Stimulated activated CD4-positive, alpha-beta T cell treated with anti-CD3 and anti-CD28 coated beads, Interleukin-2, amount 100 ng/mL, for 4 hours (primary cell): ENCODE measurements around the gene LASP1.
"Not testable (repeated sequence)": the region's sequence is repeated elsewhere in the genome, so short reads cannot be mapped to it uniquely, and the experiment has no call there.

Experiments
- DNase-seq: peaks from one replicate; pipeline ENCODE4 v3.0.0-alpha.2; 2020; ENCODE audit warnings: low read depth

The LASP1 gene

DNA sequence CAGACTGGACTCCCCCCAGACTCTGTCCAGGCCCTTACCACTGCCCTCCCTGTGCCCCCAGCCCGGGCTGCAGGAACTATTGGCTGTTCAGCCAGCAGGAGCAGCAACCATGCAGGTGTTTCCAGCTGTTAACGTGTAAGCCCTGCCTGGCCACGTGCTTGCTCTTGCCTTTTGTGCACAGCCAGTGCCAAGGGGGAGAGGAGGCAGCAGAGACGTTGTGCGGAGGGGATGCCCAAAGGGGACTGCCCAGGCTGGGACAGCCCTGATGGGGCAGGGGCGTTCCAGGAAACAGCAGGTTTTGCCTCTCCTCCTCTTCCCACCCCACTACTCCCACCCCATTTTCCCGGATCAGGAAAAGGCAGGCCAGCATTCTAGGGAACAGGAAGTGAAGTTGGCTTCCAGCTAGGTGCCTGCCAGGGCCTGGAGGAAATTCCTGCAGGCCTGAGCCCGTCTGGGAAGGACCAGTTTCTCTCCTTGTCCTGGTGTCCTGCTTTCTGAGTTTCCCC lies 38.9 kb downstream of the LASP1 start:
- no peak for DNase-seq

DNA sequence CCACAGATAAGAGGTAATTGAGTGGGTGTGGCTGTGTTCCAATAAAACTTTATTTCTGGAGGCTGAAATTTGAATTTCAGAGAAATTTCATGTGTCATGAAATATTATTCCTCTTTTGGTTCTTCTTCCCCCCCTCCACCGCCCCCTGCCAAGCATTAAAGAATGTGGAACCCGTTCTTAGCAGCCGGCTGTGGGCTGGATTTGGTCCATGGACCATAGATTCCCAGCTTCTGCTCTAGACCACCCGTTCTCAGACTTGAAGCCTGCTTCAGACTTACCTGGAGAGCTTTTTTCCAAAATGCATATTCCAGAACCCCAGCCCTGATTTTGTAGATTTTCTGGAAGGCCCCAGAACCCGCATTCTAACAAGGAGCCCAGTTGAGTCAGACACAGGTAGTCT lies 40.5 kb downstream of the LASP1 start:
- no peak for DNase-seq

DNA sequence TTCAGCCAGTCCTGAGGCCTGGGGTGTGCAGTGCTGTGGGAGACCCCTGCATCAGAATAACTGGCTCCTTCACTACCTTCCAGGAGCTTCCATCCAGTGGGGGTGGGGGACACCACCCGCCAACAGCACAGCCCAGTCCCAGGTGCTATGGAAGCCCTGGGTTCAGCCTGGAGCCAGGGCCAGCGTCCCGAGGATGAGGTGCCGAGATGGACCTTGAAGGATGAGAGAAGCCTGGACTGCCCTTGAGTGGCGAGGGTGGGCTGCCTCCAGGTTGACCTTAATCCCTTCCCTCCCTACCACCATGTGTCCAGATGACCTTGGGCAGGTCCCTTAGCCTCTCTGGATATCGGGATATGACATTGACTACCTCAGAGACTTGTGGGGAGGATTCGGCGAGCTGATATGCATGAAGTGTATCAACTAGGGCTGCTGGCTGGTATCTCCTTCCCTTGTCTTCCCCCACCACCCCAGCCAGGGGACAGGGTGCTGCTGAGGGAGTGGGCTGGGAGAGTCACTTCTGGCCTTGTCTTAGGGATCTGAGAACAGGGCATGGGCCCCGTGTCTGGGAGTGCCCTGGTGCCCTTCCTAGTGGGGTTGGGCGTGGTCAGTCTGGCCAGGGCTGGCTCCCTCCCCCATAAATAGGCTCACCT lies 41.3 kb downstream of the LASP1 start:
- DNase-seq: no peak

DNA sequence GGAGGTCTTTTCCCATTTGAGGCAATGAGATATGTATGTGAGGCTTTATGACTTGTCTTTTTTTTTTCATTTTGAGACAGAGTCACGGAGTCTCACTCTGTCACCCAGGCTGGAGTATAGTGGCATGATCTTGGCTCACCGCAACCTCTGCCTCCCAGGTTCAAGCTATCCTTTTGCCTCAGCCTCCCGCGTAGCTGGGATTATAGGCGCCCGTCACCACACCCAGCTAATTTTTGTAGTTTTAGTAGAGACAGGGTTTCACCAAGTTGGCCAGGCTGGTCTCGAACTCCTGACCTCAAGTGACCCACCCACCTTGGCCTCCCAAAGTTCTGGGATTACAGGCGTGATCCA lies 41.8 kb downstream of the LASP1 start:
- DNase-seq: not testable (repeated sequence)

DNA sequence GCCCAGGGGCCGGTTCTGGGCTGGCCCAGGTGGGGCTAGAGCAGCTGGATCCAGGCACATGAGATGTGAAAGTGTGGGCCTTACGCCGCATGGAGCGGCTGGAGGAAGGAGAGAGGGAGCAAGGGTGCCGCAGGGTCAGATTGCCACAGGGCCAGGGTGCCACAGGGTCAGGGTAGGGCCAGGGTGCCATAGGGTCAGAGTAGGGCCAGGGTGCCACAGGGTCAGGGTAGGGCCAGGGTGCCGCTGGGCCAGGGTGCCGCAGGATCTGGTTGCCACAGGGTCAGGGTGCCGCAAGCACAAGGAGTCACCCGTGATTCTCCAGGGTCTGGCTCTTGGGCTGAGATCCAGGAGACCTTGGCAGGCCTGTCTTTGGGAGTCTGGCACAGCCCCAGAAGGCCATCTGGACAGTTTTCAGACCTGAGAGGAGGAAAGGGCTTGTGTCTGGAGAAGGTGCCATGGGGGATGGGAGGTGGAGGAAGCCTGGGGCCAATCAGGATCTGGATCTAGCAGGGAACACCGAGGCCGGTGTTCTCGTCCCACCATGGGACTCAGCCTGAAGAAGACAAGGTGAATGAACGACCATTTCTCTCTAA lies 42.5 kb downstream of the LASP1 start:
- no peak for DNase-seq

DNA sequence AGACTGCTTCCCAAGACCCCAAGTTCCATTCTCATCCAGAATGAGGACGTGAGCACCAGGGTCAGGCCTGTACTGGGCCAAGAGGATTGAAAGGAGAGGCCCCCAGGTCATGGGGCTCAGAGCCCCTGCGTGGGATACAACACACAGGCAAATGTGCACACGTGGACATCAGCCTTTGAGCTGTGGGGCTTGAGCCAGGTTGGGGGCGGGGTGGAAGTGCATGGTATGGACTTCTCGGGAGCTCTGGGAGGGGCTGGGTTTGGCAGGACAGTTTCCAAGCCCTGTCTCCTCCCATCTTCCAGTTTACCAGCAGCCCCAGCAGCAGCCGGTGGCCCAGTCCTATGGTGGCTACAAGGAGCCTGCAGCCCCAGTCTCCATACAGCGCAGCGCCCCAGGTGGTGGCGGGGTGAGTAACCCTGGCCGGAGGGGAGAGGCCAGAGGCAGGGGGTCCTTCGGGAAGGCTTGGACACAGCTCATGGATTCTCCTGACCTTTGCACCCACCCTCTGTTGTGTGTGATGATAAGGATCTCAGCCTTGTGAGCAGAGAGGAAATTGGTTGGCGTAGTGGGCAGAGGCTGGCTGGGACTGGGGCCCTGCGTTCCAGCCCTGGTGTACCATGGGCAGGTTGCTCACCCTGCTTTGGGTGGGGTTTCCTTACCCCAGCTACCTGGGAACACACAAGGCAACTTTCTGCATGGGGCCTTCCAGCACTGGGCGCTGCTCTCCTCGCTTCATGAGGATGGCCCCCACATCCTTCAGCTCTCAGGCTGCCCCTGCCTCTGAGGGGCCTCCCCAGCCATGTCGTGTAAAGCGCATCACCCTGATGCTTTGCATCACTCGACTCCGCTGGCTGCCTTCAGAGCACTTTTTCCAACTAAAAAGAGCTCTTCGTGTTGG lies 45.1 kb downstream of the LASP1 start:
- no peak for DNase-seq

DNA sequence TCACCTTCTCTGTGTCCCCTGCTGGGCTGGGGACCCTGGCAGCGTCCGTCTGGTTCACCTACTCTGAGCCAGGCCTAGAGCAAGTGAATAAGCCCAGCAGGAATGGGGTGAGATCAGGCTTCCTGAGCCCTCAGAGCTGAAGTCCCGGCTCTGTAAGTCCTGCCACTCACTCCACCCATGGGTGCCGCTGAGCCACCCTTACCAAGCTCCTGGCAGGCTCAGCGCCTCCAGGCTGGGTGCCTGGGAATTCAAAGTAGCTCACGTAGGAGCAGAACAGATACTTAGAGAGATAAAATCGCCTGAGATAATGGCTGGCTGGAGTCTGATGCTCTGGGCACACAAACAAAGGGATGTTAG lies 45.8 kb downstream of the LASP1 start:
- no peak for DNase-seq

DNA sequence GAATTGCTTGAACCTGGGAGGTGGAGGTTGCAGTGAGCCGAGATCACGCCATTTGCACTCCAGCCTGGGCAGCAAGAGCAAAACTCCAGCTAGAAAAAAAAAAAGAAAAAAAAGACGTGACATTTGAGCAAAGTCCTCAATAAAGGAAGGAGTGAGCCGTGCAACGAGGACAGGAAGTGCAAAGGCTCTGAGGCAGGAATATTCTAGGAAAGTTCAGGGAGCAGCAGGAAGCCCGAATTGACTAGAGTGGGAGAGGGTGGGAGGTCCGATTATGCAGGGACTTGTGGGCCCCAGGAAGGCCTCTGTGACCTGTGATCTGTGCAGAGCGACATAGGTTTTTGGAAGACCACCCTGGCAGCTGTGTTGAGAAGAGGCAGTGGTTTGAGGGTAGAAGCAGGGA lies 46.9 kb downstream of the LASP1 start:
- DNase-seq: no peak

DNA sequence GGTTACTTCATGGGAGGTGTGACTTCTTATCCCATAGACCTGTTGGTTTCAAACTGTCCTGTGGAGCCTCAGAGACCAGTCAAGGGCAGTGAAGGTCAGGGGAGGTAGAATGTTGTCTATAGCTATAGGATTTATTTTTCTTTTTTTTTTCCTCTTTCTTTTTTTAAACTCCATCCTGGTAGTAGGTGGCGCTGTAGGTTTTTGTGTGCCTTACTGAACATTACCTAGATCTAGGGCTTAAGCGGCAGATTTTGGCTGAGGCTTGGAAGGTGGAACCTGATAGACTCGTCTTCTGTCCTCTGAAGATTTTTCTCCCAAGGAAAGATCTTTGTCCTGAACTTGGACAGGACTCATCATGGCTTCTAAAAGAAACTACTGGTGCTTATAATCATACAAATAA lies 47.4 kb downstream of the LASP1 start:
- no peak for DNase-seq

DNA sequence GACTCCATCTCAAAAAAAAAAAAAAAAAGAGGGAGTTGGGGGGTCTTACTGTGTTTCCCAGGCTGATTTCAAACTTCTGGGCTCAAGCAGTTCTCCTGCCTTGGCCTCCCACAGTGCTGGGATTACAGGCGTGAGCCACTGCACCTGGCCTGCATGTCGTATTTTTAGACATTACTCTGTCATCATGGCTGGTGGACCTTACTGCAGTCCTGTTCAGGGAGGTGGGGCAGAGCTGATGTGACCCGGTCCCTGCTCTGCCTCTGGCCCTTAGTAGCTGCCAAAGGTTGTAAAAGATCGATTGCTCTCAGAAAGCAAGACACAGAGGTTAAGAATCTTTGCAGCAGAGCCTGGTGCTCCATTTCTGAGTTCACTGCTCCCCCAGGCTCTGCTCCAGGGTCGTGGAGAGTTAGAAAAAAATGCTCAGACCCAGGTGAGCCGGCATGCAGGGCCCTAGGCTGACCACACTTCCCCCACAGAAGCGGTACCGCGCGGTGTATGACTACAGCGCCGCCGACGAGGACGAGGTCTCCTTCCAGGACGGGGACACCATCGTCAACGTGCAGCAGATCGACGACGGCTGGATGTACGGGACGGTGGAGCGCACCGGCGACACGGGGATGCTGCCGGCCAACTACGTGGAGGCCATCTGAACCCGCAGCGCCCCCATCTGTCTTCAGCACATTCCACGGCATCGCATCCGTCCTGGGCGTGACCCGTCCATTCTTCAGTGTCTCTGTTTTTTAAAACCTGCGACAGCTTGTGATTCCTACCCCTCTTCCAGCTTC lies 48.5 kb downstream of the LASP1 start:
- no peak for DNase-seq

DNA sequence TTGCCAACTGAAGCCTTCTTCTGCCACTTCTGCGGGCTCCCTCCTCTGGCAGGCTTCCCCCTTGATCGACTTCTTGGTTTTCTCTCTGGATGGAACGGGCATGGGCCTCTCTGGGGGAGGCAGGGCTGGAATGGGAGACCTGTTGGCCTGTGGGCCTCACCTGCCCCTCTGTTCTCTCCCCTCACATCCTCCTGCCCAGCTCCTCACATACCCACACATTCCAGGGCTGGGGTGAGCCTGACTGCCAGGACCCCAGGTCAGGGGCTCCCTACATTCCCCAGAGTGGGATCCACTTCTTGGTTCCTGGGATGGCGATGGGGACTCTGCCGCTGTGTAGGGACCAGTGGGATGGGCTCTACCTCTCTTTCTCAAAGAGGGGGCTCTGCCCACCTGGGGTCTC lies 49.1 kb downstream of the LASP1 start:
- DNase-seq: no peak

DNA sequence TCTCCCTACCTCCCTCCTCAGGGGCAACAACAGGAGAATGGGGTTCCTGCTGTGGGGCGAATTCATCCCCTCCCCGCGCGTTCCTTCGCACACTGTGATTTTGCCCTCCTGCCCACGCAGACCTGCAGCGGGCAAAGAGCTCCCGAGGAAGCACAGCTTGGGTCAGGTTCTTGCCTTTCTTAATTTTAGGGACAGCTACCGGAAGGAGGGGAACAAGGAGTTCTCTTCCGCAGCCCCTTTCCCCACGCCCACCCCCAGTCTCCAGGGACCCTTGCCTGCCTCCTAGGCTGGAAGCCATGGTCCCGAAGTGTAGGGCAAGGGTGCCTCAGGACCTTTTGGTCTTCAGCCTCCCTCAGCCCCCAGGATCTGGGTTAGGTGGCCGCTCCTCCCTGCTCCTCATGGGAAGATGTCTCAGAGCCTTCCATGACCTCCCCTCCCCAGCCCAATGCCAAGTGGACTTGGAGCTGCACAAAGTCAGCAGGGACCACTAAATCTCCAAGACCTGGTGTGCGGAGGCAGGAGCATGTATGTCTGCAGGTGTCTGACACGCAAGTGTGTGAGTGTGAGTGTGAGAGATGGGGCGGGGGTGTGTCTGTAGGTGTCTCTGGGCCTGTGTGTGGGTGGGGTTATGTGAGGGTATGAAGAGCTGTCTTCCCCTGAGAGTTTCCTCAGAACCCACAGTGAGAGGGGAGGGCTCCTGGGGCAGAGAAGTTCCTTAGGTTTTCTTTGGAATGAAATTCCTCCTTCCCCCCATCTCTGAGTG lies 49.6 kb downstream of the LASP1 start:
- DNase-seq: no peak

DNA sequence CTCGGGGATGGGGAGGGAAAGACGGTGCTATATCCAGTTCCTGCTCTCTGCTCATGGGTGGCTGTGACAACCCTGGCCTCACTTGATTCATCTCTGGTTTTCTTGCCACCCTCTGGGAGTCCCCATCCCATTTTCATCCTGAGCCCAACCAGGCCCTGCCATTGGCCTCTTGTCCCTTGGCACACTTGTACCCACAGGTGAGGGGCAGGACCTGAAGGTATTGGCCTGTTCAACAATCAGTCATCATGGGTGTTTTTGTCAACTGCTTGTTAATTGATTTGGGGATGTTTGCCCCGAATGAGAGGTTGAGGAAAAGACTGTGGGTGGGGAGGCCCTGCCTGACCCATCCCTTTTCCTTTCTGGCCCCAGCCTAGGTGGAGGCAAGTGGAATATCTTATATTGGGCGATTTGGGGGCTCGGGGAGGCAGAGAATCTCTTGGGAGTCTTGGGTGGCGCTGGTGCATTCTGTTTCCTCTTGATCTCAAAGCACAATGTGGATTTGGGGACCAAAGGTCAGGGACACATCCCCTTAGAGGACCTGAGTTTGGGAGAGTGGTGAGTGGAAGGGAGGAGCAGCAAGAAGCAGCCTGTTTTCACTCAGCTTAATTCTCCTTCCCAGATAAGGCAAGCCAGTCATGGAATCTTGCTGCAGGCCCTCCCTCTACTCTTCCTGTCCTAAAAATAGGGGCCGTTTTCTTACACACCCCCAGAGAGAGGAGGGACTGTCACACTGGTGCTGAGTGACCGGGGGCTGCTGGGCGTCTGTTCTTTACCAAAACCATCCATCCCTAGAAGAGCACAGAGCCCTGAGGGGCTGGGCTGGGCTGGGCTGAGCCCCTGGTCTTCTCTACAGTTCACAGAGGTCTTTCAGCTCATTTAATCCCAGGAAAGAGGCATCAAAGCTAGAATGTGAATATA lies 50.8 kb downstream of the LASP1 start:
- DNase-seq: no peak

DNA sequence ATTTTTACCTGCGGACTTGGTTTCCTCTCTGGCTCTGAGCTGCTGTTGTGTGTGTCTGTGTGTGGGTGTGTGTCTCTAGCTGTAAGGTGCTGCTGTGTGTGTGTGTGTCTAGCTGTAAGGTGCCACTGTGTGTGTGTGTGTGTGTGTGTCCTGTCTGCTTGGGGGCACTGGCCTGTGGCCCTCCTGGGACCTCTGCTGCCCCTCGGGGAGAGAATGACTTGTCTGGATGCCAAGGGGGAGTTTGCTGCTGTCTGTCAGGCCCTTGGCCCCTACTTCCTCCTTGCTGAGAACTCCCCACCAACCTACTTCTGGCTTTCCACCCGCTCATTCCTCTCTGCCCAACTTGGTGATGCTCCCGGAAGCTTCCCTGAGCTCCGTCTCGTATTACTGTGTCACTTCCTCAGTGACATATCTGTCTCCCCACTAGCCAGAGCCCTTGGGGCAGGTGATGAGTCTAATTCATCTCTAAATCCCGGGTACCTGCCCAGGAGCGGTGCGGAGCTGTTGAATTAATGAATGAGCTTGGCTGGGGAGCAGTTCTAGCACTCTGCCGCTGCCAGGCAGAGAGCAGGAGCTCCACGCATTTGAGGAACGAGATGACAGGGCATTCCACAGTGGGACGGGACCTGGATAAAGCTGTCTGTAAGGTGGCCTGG lies 52.0 kb downstream of the LASP1 start:
- DNase-seq: no peak

DNA sequence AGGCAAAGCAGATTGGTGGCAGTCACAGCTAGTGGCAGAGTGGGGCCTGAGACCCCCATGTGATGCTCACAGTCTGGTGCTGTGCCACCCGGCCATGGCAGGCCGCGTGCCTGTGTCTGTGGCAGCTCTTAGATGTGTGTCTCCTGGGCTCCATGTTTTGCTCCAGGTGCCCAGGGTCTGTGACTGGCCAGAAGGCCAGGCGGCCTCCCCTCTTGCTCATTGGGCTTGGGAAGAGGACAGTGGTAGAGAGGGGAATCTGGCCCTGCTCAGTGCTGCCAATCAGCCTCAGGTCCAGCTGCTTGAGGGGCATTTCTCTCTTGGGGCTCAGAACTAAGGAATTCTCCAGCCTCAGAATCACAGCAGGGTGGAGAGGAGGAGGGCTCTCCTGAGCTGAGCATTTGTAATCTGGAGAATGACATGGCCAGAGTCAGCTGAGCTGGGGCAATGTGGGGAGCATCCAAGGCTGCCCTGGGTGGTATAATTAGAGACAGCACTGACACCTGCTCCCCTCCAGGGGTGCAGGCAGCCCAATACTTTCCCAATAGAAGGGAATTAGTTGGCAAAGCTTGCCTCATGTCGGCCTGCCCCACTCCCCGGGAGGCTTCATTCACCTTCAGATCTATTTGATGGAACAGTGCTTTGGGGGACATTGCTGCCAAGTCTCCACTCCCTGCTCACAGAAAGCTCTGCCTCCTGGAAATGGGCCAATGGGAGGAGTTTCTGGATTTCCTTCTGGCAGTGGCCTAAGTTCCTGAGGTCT lies 52.9 kb downstream of the LASP1 start:
- no peak for DNase-seq

DNA sequence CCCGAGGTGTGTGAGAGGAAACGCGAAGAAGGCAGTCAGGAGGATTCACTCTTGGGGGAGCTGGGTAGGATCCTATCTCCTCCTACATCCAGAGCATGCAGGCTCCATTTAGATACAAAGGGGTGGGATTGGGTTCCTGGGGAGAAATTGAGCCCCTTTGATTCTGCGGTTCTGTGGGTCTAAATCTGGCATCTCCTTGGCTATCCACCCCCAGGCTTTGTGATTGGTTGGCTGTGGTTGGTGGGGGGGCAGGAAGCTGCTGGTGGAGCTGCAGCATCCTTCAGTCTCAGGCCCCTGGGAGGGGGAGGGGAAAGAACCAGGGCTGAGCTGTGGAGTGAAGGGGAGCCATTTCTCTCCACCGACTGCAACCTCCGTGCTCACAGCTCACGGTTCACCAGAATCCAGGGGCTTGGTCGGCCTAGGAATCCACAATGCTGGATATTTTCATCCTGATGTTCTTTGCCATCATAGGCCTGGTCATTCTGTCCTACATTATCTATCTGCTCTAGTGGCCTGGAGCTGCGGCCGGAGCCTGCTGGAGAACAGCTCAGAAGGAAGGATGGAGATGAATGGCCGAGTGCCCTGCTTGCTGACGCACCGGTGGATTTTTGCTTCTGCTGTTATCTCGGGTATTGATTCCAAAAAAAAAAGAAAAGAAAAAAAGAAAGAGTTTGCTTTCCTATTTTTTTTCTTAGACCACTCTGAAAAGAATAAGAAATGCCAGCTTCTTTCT lies 55.6 kb downstream of the LASP1 start, which contains the start of gene LASP1NB:
Gene LASP1NB (plus strand): TSS at position 352 of the 733 bp plus-strand sequence.
- no peak for DNase-seq

DNA sequence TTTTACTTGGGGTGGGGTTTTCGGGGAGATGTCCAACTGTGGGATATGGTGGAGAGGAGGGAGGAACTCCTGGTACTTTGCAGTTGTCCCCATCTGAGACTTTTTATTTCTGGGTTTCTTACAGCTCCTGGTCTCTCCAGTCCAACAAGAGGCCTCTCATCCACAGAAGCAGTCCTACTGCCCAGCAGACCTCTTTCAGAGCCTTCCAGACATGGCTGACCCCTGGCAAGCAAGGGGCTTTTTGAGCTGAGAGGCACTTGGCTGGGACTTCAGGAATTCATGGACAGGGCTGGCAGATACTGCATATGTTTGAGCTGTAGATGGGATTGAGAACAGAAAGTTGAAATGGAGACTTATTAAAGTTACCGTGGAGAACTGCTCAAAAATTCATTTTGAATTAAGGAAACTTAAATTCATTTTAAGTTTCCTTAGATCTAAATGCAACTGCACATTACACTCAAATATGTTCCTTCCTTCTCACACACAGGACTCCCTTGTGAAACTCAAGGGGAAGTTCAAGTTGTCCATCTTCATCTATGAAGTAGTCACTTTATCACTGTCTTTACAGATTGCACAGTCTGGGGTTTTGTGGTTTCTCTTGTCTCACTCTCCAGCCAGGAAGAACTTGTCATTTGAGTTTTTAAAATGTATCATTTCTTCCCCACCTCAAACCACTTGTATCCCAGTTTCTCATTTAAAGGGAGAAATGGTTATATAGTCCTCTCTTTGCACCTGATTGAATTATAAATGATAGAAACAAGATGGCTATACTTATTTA lies 56.6 kb downstream of the LASP1 start:
- DNase-seq: no peak

DNA sequence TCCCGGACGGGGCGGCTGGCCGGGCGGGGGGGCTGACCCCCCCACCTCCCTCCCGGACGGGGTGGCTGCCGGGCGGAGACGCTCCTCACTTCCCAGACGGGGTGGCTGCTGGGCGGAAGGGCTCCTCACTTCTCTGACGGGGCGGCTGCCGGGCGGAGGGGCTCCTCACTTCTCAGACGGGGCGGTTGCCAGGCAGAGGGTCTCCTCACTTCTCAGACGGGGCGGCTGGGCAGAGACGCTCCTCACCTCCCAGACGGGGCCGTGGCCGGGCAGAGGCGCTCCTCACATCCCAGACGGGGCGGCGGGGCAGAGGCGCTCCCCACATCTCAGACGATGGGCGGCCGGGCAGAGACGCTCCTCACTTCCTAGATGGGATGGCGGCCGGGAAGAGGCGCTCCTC lies 60.9 kb downstream of the LASP1 start:
- not testable (repeated sequence) for DNase-seq
